OCI-LY3 (cell line): Measurements from ENCODE around the gene ARHGAP21.

Experiments
- H2AFZ ChIP-seq: fragments of 200-600, 300-600 bp; shearing (Covaris generic); 2 replicates; pipeline ENCODE4 v1.6.0; 2014; ENCODE audit warnings: antibody characterized with exemption, low read depth, low read length
- H3K27ac ChIP-seq: fragments of 200-600, 300-600 bp; sonication (generic); 2 replicates; pipeline ENCODE4 v1.5.1; 2014; ENCODE audit warnings: mild to moderate bottlenecking, low read length, moderate library complexity, mixed read lengths
- H3K27me3 ChIP-seq: fragments of 200-600, 300-600 bp; sonication (generic); 2 replicates; pipeline ENCODE4 v1.6.1; 2014; ENCODE audit warnings: low read depth, low read length, mixed read lengths
- H3K36me3 ChIP-seq: fragments of 200-600, 300-600 bp; sonication (generic); replicated peaks from 2 replicates; pipeline ENCODE3; 2014; ENCODE audit warnings: low read depth, low read length, mixed read lengths
- H3K4me1 ChIP-seq: fragments of 300-600, 200-600 bp; sonication (generic); 2 replicates; pipeline ENCODE4 v1.6.1; 2014; ENCODE audit warnings: low read length, mixed read lengths
- H3K4me2 ChIP-seq: fragments of 200-600, 300-600 bp; sonication (generic); 2 replicates; pipeline ENCODE4 v1.6.1; 2014; ENCODE audit warnings: low read length, mixed read lengths
- H3K4me3 ChIP-seq: fragments of 300-600, 200-600 bp; sonication (generic); 2 replicates; pipeline ENCODE4 v1.5.1; 2014; ENCODE audit warnings: antibody characterized with exemption, mild to moderate bottlenecking, low read length, moderate library complexity
- H3K79me2 ChIP-seq: fragments of 300-600, 200-600 bp; shearing (Covaris generic); 2 replicates; pipeline ENCODE4 v1.6.1; 2014; ENCODE audit warnings: mild to moderate bottlenecking, low read length, mixed read lengths
- H3K9ac ChIP-seq: fragments of 300-600, 200-600 bp; shearing (Covaris generic); 2 replicates; pipeline ENCODE4 v1.6.0; 2014; ENCODE audit warnings: mild to moderate bottlenecking, low read length, moderate library complexity
- H3K9me3 ChIP-seq: fragments of 200-600, 300-600 bp; shearing (Covaris generic); 2 replicates; pipeline ENCODE4 v1.6.1; 2014; ENCODE audit warnings: low read length, mixed read lengths; ENCODE audit not compliant: insufficient read depth
- H4K20me1 ChIP-seq: fragments of 200-600, 300-600 bp; sonication (generic); 2 replicates; pipeline ENCODE4 v1.6.1; 2016; ENCODE audit warnings: low read length, mixed read lengths; ENCODE audit not compliant: insufficient read depth
- CTCF ChIP-seq: fragments of 200-600, 300-600 bp; sonication (generic); IDR thresholded peaks from 2 replicates; pipeline ENCODE4 v1.5.1; 2014; ENCODE audit warnings: antibody characterized with exemption, low read length, low read depth
- EZH2phosphoT487 ChIP-seq: fragments of 200-600 bp; shearing (Covaris generic); IDR thresholded peaks from 2 replicates; pipeline ENCODE4 v1.6.1; 2018; ENCODE audit warnings: antibody characterized with exemption, mixed run types, low read depth

Gene ARHGAP21

GRCh38 chr10:24670964-24671670, 52.6 kb downstream of the ARHGAP21 start:
- H2AFZ ChIP-seq: no peak overlapping the region
- no peak for TF ChIP-seq EZH2phosphoT487
- TF ChIP-seq CTCF: no peak
- H3K9ac ChIP-seq: no peak overlapping the region
- no peaks in the 10 kb centered on the region for H3K9me3 ChIP-seq
- H3K27me3 ChIP-seq: no peaks in the 10 kb centered on the region
- H3K36me3 ChIP-seq: no peaks in the 10 kb centered on the region
- no peaks in the 10 kb centered on the region for H3K79me2 ChIP-seq
- no peak overlapping the region for H3K27ac ChIP-seq
- no peaks in the 10 kb centered on the region for H4K20me1 ChIP-seq
- no peak overlapping the region for H3K4me3 ChIP-seq
- H3K4me1 ChIP-seq: no peaks in the 10 kb centered on the region
- no peak overlapping the region for H3K4me2 ChIP-seq

- no peak overlapping the region for H3K4me3 ChIP-seq
- no peaks in the 10 kb centered on the region for H3K36me3 ChIP-seq
- H3K9ac ChIP-seq: no peak overlapping the region
- TF ChIP-seq EZH2phosphoT487 (no peak), CTCF (no peak)
- no peaks in the 10 kb centered on the region for H3K9me3 ChIP-seq
- no peak overlapping the region for H2AFZ ChIP-seq
- no peaks in the 10 kb centered on the region for H4K20me1 ChIP-seq
- H3K79me2 ChIP-seq: no peaks in the 10 kb centered on the region
- no peak overlapping the region for H3K27ac ChIP-seq
- no peak overlapping the region for H3K4me2 ChIP-seq
- no peaks in the 10 kb centered on the region for H3K27me3 ChIP-seq
- no peaks in the 10 kb centered on the region for H3K4me1 ChIP-seq
Measured at GRCh38 chr10:24669285-24669852, 54.3 kb downstream of the ARHGAP21 start.

- Histone ChIP-seq H4K20me1 (no peaks in the 10 kb centered on the region), H3K79me2 (no peaks in the 10 kb centered on the region), H3K36me3 (no peaks in the 10 kb centered on the region), H3K4me3 (no peak overlapping the region), H3K4me2 (no peak overlapping the region), H3K9me3 (no peaks in the 10 kb centered on the region), H3K9ac (no peak overlapping the region), H3K27ac (no peak overlapping the region), H3K4me1 (no peaks in the 10 kb centered on the region), H3K27me3 (no peaks in the 10 kb centered on the region), H2AFZ (no peak overlapping the region)
- no peak for TF ChIP-seq EZH2phosphoT487
- TF ChIP-seq CTCF: no peak
Measured at GRCh38 chr10:24668247-24668646, 55.4 kb downstream of the ARHGAP21 start.

GRCh38 chr10:24664991-24665390, 58.7 kb downstream of the ARHGAP21 start:
- no peak overlapping the region for H3K27ac ChIP-seq
- no peaks in the 10 kb centered on the region for H3K36me3 ChIP-seq
- TF ChIP-seq CTCF: no peak
- TF ChIP-seq EZH2phosphoT487: no peak
- H3K9ac ChIP-seq: no peak overlapping the region
- no peaks in the 10 kb centered on the region for H3K79me2 ChIP-seq
- H3K4me3 ChIP-seq: no peak overlapping the region
- H4K20me1 ChIP-seq: no peaks in the 10 kb centered on the region
- no peak overlapping the region for H2AFZ ChIP-seq
- H3K9me3 ChIP-seq: no peaks in the 10 kb centered on the region
- no peaks in the 10 kb centered on the region for H3K4me1 ChIP-seq
- H3K4me2 ChIP-seq: no peak overlapping the region
- H3K27me3 ChIP-seq: no peaks in the 10 kb centered on the region
